ENCODE data around the gene SAMD11. TPM values are rescaled to one million over a fixed set of nuclear protein-coding genes. Genes with fewer than 3 reads are reported as not detected.

The SAMD11 gene
- total RNA-seq, 4 donors from 2014 or later: 14.2 to 21.2 (median 17.4) TPM

GRCh38 chr1:928825-929661, 5.3 kb downstream of the SAMD11 start:
- TF ChIP-seq POLR2AphosphoS5 (IDR thresholded peaks at IDR 0.05) (no peak), EP300 (IDR thresholded peaks at IDR 0.05) (no peak), POLR2A (IDR thresholded peaks at IDR 0.05) (no peak), CTCF (IDR thresholded peaks at IDR 0.05) (no peak)
- Histone ChIP-seq H3K36me3 (no peaks in the 10 kb centered on the region), H3K27me3 (peaks cover 95% of the 10 kb centered on the region), H3K4me1 (peaks cover 0 to 32% (median 13%) of the 10 kb centered on the region in 3 donors), H3K4me3 (no peak overlapping the region), H3K27ac (no peak overlapping the region), H3K9me3 (no peaks in the 10 kb centered on the region)
- WGBS, 2 donors (ENCODE audit: low coverage in 1 of 2): no CpG with 5 or more reads among the region's 40 CpGs
- no peak for ATAC-seq

- no peak overlapping the region for H3K27ac ChIP-seq
- no peak overlapping the region for H3K4me3 ChIP-seq
- H3K27me3 ChIP-seq: peaks cover 89% of the 10 kb centered on the region
- WGBS, 2 donors (ENCODE audit: low coverage in 1 of 2): 98% methylated on average over 8 of the region's 40 CpGs; no CpG with 5 or more reads in 1 of the 2 donors
- H3K9me3 ChIP-seq: no peaks in the 10 kb centered on the region
- TF ChIP-seq POLR2AphosphoS5 (IDR thresholded peaks at IDR 0.05): no peak
- no peak for TF ChIP-seq EP300 (IDR thresholded peaks at IDR 0.05)
- TF ChIP-seq CTCF (IDR thresholded peaks at IDR 0.05): no peak
- no peak for TF ChIP-seq POLR2A (IDR thresholded peaks at IDR 0.05)
- H3K4me1 ChIP-seq: peaks cover 0 to 25% (median 8%) of the 10 kb centered on the region in 3 donors
- no peak for ATAC-seq
- no peaks in the 10 kb centered on the region for H3K36me3 ChIP-seq
Measured at GRCh38 chr1:929712-930632, 6.2 kb downstream of the SAMD11 start.

- H3K36me3 ChIP-seq: no peaks in the 10 kb centered on the region
- TF ChIP-seq POLR2AphosphoS5 (IDR thresholded peaks at IDR 0.05): no peak
- no peak for TF ChIP-seq EP300 (IDR thresholded peaks at IDR 0.05)
- no peak for TF ChIP-seq POLR2A (IDR thresholded peaks at IDR 0.05)
- no peak for TF ChIP-seq CTCF (IDR thresholded peaks at IDR 0.05)
- H3K4me3 ChIP-seq: no peak overlapping the region
- H3K4me1 ChIP-seq: peaks cover 0 to 25% (median 8%) of the 10 kb centered on the region in 3 donors
- no peaks in the 10 kb centered on the region for H3K9me3 ChIP-seq
- no peak overlapping the region for H3K27ac ChIP-seq
- ATAC-seq: no peak
- 70% methylated on average over 2 of the region's 18 CpGs; no CpG with 5 or more reads in 1 of the 2 donors for WGBS, 2 donors (ENCODE audit: low coverage in 1 of 2)
- peaks cover 89% of the 10 kb centered on the region for H3K27me3 ChIP-seq
Measured at GRCh38 chr1:930633-931138, 7.0 kb downstream of the SAMD11 start.

- Histone ChIP-seq H3K27me3 (peaks cover 89% of the 10 kb centered on the region), H3K36me3 (no peaks in the 10 kb centered on the region), H3K27ac (no peak overlapping the region), H3K4me3 (no peak overlapping the region), H3K9me3 (no peaks in the 10 kb centered on the region), H3K4me1 (peaks cover 0 to 22% (median 6%) of the 10 kb centered on the region in 3 donors)
- no peak for ATAC-seq
- TF ChIP-seq POLR2AphosphoS5 (IDR thresholded peaks at IDR 0.05) (no peak), CTCF (IDR thresholded peaks at IDR 0.05) (no peak)
- WGBS, 2 donors (ENCODE audit: low coverage in 1 of 2): 58 to 67% methylated on average over 8 to 13 of the region's 15 CpGs
Measured at GRCh38 chr1:931380-932172, 7.9 kb downstream of the SAMD11 start.

All from gastroesophageal sphincter (tissue), 4 donors.